GM21786 (cell line): Measurements from ENCODE around the gene TPGS1.
A peak's percentile ranks its signal among the peaks of the same experiment; 100 is the strongest.

Experiments
- ATAC-seq: cut with Tn5 transposase; IDR thresholded peaks from one replicate; pipeline ENCODE4 v1.9.1; 2021; ENCODE audit not compliant: unreplicated experiment

The TPGS1 gene

GRCh38 chr19:494171-495080, 12.9 kb upstream of the TPGS1 start:
- ATAC-seq, result no peak

GRCh38 chr19:495081-495401, 12.3 kb upstream of the TPGS1 start:
- ATAC-seq, result no peak

GRCh38 chr19:495402-496111, 11.7 kb upstream of the TPGS1 start:
- no peak for ATAC-seq

- no peak for ATAC-seq
Observed at GRCh38 chr19:496112-496665, 11.1 kb upstream of the TPGS1 start, which contains the start of gene MADCAM1. Gene MADCAM1 (plus strand): TSS chr19:496486. CDS start chr19:496500, 14 bp downstream.

- no peak for ATAC-seq
Observed at GRCh38 chr19:496986-497385, 10.3 kb upstream of the TPGS1 start.

- no peak for ATAC-seq
Observed at GRCh38 chr19:497491-497868, 9.8 kb upstream of the TPGS1 start.

- no peak for ATAC-seq
Observed at GRCh38 chr19:497869-498510, 9.3 kb upstream of the TPGS1 start.

GRCh38 chr19:498511-498891, 8.8 kb upstream of the TPGS1 start:
- ATAC-seq, result no peak

GRCh38 chr19:498977-499623, 8.2 kb upstream of the TPGS1 start:
- ATAC-seq, result no peak

GRCh38 chr19:501646-502045, 5.7 kb upstream of the TPGS1 start:
- ATAC-seq, result no peak

GRCh38 chr19:504616-505015, 2.7 kb upstream of the TPGS1 start:
- no peak for ATAC-seq

- ATAC-seq, result peak; percentile 64
Observed at GRCh38 chr19:506404-507285, 652 bp upstream of the TPGS1 start.

GRCh38 chr19:508204-509150, 1.2 kb downstream of the TPGS1 start:
- no peak for ATAC-seq

GRCh38 chr19:510606-511100, 3.4 kb downstream of the TPGS1 start:
- no peak for ATAC-seq

- ATAC-seq, result no peak
Observed at GRCh38 chr19:511101-511851, 4.0 kb downstream of the TPGS1 start.

GRCh38 chr19:512547-513365, 5.5 kb downstream of the TPGS1 start:
- ATAC-seq, result no peak
